ENCODE results near the gene LRP2. TPM values are rescaled to one million over a fixed set of nuclear protein-coding genes. Genes with fewer than 3 reads are reported as not detected.

The LRP2 gene
- polyA plus RNA-seq, 3 donors, result not detected

DNA sequence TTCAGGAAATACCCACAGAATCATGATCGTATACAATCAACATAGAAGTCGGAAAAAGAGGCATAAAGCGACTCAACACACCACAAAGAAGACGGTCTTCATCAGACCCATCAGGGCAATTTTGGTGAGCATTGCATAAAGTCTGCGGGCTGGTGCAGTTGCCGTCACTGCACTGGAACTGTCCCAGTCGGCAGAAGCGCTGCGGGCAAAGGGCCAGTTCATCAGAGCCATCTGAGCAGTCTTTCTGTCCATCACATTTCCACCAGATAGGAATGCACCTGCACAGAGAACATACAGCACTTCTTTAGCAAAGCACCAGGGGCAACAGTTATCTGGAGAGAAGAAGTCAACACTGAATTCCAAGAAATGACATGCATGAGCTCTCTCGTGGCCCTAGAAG is 187.2 kb downstream of the LRP2 start:
- Histone ChIP-seq H4K20me1 (ENCODE audit: insufficient read depth, low read length) (no peaks in the 10 kb centered on the region), H3K27ac (ENCODE audit: low read depth in 1 of 2, low read length in 2 of 2) (no peak overlapping the region), H3K79me2 (ENCODE audit: insufficient read depth, low read length) (no peaks in the 10 kb centered on the region), H3K27me3 (ENCODE audit: control insufficient read depth in 2 of 2, insufficient read depth in 2 of 2, low read length in 2 of 2) (no peaks in the 10 kb centered on the region), H3K36me3 (replicated peaks in 1 of 2; ENCODE audit: control insufficient read depth in 1 of 2, insufficient read depth in 2 of 2, low read length in 2 of 2) (no peaks in the 10 kb centered on the region), H3K9me3 (replicated peaks in 1 of 2; ENCODE audit: control insufficient read depth in 1 of 2, insufficient read depth in 1 of 2, low read length in 2 of 2) (no peaks in the 10 kb centered on the region), H3K4me3 (replicated peaks in 1 of 3; ENCODE audit: low read depth in 2 of 3, low read length in 3 of 3) (no peak overlapping the region), H3K4me2 (replicated peaks; ENCODE audit: extremely low read depth, low read length, poor library complexity, severe bottlenecking) (no peak overlapping the region), H3K9ac (ENCODE audit: insufficient read depth, low read length, poor library complexity, severe bottlenecking) (no peak overlapping the region), H3K4me1 (ENCODE audit: control insufficient read depth in 1 of 2, insufficient read depth in 2 of 2, low read length in 2 of 2) (no peaks in the 10 kb centered on the region), H2AFZ (ENCODE audit: insufficient read depth, low read depth, low read length, poor library complexity, severe bottlenecking) (no peak overlapping the region)
- intact Hi-C loops (cut with micrococcal nuclease), result no loop called here
- Mint-ChIP-seq H3K36me3 (no peaks in the 10 kb centered on the region), H3K9me3 (peaks cover 0 to 7% (median 0%) of the 10 kb centered on the region in 7 donors), H3K4me3 (no peak overlapping the region), H3K27ac (no peak overlapping the region), H3K4me1 (no peaks in the 10 kb centered on the region), H3K27me3 (ENCODE audit: low read depth in 3 of 3) (peaks cover 0 to 4% (median 0%) of the 10 kb centered on the region in 3 donors)
- WGBS (ENCODE audit: insufficient coverage), result 97% methylated on average over 9 of the region's 10 CpGs
- TF ChIP-seq, protein P1, sequence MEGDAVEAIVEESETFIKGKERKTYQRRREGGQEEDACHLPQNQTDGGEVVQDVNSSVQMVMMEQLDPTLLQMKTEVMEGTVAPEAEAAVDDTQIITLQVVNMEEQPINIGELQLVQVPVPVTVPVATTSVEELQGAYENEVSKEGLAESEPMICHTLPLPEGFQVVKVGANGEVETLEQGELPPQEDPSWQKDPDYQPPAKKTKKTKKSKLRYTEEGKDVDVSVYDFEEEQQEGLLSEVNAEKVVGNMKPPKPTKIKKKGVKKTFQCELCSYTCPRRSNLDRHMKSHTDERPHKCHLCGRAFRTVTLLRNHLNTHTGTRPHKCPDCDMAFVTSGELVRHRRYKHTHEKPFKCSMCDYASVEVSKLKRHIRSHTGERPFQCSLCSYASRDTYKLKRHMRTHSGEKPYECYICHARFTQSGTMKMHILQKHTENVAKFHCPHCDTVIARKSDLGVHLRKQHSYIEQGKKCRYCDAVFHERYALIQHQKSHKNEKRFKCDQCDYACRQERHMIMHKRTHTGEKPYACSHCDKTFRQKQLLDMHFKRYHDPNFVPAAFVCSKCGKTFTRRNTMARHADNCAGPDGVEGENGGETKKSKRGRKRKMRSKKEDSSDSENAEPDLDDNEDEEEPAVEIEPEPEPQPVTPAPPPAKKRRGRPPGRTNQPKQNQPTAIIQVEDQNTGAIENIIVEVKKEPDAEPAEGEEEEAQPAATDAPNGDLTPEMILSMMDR (IDR thresholded peaks at IDR 0.05), result no peak
- no peak for DNase-seq

DNA sequence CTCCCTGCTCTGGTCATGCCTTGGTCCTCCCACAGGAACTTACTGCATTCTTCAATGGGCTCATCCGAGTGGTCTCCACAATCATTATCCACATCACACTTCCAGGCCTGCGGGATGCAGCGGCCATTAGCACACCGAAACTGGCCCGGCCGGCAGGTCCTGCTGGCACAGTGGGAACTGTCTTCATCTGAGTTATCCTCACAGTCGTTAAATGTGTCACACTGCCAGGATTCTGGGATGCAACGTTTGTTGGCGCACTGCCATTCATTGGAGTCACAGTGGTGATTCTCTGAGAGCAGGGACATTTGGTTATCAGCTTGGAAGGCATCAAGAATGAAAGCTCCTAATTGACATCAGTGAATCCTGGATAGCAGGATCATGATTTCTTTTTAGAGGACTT is 188.5 kb downstream of the LRP2 start:
- no peak overlapping the region for H3K4me2 ChIP-seq (replicated peaks; ENCODE audit: extremely low read depth, low read length, poor library complexity, severe bottlenecking)
- peaks cover 0 to 7% (median 0%) of the 10 kb centered on the region in 7 donors for H3K9me3 Mint-ChIP-seq
- H3K79me2 ChIP-seq (ENCODE audit: insufficient read depth, low read length), result no peaks in the 10 kb centered on the region
- DNase-seq, result no peak
- intact Hi-C loops (cut with micrococcal nuclease), result no loop called here
- H3K36me3 ChIP-seq (replicated peaks in 1 of 2; ENCODE audit: control insufficient read depth in 1 of 2, insufficient read depth in 2 of 2, low read length in 2 of 2), result no peaks in the 10 kb centered on the region
- no peaks in the 10 kb centered on the region for H3K27me3 ChIP-seq (ENCODE audit: control insufficient read depth in 2 of 2, insufficient read depth in 2 of 2, low read length in 2 of 2)
- no peak overlapping the region for H3K27ac Mint-ChIP-seq
- no peaks in the 10 kb centered on the region for H4K20me1 ChIP-seq (ENCODE audit: insufficient read depth, low read length)
- peaks cover 0 to 4% (median 1%) of the 10 kb centered on the region in 3 donors for H3K27me3 Mint-ChIP-seq (ENCODE audit: low read depth in 3 of 3)
- no peaks in the 10 kb centered on the region for H3K36me3 Mint-ChIP-seq
- H3K9me3 ChIP-seq (replicated peaks in 1 of 2; ENCODE audit: control insufficient read depth in 1 of 2, insufficient read depth in 1 of 2, low read length in 2 of 2), result no peaks in the 10 kb centered on the region
- H3K4me1 Mint-ChIP-seq, result no peaks in the 10 kb centered on the region
- no peaks in the 10 kb centered on the region for H3K4me1 ChIP-seq (ENCODE audit: control insufficient read depth in 1 of 2, insufficient read depth in 2 of 2, low read length in 2 of 2)
- 97% methylated on average over 9 of the region's 9 CpGs for WGBS (ENCODE audit: insufficient coverage)
- no peak overlapping the region for H3K4me3 Mint-ChIP-seq
- H3K27ac ChIP-seq (ENCODE audit: low read depth in 1 of 2, low read length in 2 of 2), result no peak overlapping the region
- H3K4me3 ChIP-seq (replicated peaks in 1 of 3; ENCODE audit: low read depth in 2 of 3, low read length in 3 of 3), result no peak overlapping the region
- no peak overlapping the region for H3K9ac ChIP-seq (ENCODE audit: insufficient read depth, low read length, poor library complexity, severe bottlenecking)
- TF ChIP-seq, protein P1 (IDR thresholded peaks at IDR 0.05), result no peak
- no peak overlapping the region for H2AFZ ChIP-seq (ENCODE audit: insufficient read depth, low read depth, low read length, poor library complexity, severe bottlenecking)
